Panc1 (cell line): ENCODE results near the gene NADK2.

Experiments used
- POLR2AphosphoS5 ChIP-seq: IDR thresholded peaks from 2 replicates; pipeline ENCODE4 v1.6.1; 2012; ENCODE audit warnings: mild to moderate bottlenecking, low read depth, low read length, moderate library complexity
- TF ChIP-seq, protein P1 (sequence below): fragments of 450-650 bp; IDR thresholded peaks from 2 replicates; pipeline ENCODE4 v1.5.1; 2017; ENCODE audit warnings: mild to moderate bottlenecking
- TF ChIP-seq, protein P2 (sequence below), 2 experiments: IDR thresholded peaks; 2 replicates each; pipeline ENCODE4 v1.6.1; 2011 to 2012; ENCODE audit warnings: low read depth in 2 of 2, control low read depth in 1 of 2, low read length in 1 of 2, mild to moderate bottlenecking in 1 of 2, moderate library complexity in 1 of 2; ENCODE audit not compliant: insufficient read depth in 1 of 2

DNA sequence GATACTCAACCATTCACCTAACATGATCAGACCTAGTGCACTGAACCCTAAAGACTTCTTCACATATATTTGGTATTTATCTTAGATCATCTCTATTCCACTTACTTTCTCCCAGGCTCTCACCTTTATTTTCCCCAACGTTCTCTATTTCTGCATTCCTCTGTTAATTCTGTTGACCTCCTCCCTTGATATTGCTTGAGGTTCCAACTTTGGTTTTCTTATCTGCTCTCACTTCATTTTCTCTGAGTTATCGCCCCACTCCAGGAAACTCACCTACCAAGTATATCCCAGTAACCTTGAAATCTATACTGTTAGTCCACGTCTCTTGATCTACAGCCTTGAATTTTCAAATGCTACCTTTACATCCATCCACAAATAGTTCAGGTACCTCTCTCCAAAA is 9.2 kb downstream of the NADK2 start:
- TF ChIP-seq, protein P1, sequence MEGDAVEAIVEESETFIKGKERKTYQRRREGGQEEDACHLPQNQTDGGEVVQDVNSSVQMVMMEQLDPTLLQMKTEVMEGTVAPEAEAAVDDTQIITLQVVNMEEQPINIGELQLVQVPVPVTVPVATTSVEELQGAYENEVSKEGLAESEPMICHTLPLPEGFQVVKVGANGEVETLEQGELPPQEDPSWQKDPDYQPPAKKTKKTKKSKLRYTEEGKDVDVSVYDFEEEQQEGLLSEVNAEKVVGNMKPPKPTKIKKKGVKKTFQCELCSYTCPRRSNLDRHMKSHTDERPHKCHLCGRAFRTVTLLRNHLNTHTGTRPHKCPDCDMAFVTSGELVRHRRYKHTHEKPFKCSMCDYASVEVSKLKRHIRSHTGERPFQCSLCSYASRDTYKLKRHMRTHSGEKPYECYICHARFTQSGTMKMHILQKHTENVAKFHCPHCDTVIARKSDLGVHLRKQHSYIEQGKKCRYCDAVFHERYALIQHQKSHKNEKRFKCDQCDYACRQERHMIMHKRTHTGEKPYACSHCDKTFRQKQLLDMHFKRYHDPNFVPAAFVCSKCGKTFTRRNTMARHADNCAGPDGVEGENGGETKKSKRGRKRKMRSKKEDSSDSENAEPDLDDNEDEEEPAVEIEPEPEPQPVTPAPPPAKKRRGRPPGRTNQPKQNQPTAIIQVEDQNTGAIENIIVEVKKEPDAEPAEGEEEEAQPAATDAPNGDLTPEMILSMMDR, result no peak
- no peak for TF ChIP-seq POLR2AphosphoS5
- TF ChIP-seq, protein P2, sequence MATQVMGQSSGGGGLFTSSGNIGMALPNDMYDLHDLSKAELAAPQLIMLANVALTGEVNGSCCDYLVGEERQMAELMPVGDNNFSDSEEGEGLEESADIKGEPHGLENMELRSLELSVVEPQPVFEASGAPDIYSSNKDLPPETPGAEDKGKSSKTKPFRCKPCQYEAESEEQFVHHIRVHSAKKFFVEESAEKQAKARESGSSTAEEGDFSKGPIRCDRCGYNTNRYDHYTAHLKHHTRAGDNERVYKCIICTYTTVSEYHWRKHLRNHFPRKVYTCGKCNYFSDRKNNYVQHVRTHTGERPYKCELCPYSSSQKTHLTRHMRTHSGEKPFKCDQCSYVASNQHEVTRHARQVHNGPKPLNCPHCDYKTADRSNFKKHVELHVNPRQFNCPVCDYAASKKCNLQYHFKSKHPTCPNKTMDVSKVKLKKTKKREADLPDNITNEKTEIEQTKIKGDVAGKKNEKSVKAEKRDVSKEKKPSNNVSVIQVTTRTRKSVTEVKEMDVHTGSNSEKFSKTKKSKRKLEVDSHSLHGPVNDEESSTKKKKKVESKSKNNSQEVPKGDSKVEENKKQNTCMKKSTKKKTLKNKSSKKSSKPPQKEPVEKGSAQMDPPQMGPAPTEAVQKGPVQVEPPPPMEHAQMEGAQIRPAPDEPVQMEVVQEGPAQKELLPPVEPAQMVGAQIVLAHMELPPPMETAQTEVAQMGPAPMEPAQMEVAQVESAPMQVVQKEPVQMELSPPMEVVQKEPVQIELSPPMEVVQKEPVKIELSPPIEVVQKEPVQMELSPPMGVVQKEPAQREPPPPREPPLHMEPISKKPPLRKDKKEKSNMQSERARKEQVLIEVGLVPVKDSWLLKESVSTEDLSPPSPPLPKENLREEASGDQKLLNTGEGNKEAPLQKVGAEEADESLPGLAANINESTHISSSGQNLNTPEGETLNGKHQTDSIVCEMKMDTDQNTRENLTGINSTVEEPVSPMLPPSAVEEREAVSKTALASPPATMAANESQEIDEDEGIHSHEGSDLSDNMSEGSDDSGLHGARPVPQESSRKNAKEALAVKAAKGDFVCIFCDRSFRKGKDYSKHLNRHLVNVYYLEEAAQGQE (IDR thresholded peaks at IDR 0.05; ENCODE audit: insufficient read depth in 1 of 2, low read depth in 2 of 2, low read length in 1 of 2), result no peak
